Keratinocyte (primary cell): ENCODE data around the gene RRP9.

Source experiments
- EZH2 ChIP-seq: IDR thresholded peaks from one replicate; pipeline ENCODE4 v1.6.1; 2012; ENCODE audit warnings: inconsistent platforms, mild to moderate bottlenecking, low read length, moderate library complexity
- TF ChIP-seq, protein P1 (sequence below), 3 experiments: IDR thresholded peaks in 1 of 3; conservative IDR thresholded peaks in 1 of 3; optimal IDR thresholded peaks in 1 of 3; 2 replicates in 2 of 3; 3 replicates in 1 of 3; pipeline versions ENCODE3 to v1.5.1; 2011; ENCODE audit warnings: low read length in 3 of 3, mild to moderate bottlenecking in 3 of 3, moderate library complexity in 2 of 3, control low read depth in 1 of 3, inconsistent platforms in 1 of 3; ENCODE audit not compliant: insufficient read depth in 2 of 3; ENCODE audit errors: extremely low read depth in 1 of 3

DNA sequence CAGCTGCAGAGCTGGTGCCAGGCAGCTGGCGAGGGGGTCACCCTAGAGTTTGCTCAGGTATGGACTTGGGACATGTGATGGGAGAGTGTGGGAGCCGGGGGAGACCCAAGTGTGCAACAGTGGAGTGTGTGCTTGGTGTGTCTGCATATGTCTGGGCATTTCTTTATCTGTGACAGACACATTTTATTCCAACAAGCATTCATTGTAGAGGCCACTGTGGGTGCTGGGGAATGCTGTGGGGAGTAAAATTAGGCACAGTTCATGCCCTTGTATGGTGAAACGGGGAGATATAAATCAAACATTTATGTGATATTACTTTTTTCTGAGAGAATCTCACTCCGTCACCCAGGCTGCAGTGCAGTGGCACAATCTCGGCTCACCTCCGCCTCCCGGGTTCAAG lies 45.9 kb upstream of the RRP9 start:
- TF ChIP-seq, protein P1, sequence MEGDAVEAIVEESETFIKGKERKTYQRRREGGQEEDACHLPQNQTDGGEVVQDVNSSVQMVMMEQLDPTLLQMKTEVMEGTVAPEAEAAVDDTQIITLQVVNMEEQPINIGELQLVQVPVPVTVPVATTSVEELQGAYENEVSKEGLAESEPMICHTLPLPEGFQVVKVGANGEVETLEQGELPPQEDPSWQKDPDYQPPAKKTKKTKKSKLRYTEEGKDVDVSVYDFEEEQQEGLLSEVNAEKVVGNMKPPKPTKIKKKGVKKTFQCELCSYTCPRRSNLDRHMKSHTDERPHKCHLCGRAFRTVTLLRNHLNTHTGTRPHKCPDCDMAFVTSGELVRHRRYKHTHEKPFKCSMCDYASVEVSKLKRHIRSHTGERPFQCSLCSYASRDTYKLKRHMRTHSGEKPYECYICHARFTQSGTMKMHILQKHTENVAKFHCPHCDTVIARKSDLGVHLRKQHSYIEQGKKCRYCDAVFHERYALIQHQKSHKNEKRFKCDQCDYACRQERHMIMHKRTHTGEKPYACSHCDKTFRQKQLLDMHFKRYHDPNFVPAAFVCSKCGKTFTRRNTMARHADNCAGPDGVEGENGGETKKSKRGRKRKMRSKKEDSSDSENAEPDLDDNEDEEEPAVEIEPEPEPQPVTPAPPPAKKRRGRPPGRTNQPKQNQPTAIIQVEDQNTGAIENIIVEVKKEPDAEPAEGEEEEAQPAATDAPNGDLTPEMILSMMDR (optimal IDR thresholded peaks at IDR 0.05 in 1 of 3, IDR thresholded peaks at IDR 0.05 in 1 of 3, conservative IDR thresholded peaks at IDR 0.05 in 1 of 3; ENCODE audit: extremely low read depth in 1 of 3, insufficient read depth in 2 of 3, low read length in 3 of 3), result no peak
- TF ChIP-seq EZH2, result no peak
